SU-DHL-6 (cell line): Measurements from ENCODE around the gene ITLN1.

ENCODE experiments used
- CTCF ChIP-seq: fragments of 200-600 bp; sonication (generic); IDR thresholded peaks from one replicate; pipeline ENCODE4 v1.5.1; 2017; ENCODE audit warnings: antibody characterized with exemption, mild to moderate bottlenecking, low read length, moderate library complexity; ENCODE audit not compliant: insufficient read depth, poor library complexity, severe bottlenecking
- EZH2phosphoT487 ChIP-seq: fragments of 200-600 bp; sonication (generic), shearing (Covaris generic); conservative IDR thresholded peaks from 2 replicates; pipeline ENCODE4 v1.6.1; 2018; ENCODE audit warnings: mild to moderate bottlenecking, antibody characterized with exemption, low read length, moderate library complexity, mixed read lengths

- TF ChIP-seq CTCF (no peak), EZH2phosphoT487 (no peak)
Observed at GRCh38 chr1:160868141-160868540, 16.8 kb downstream of the ITLN1 start.
